Neural cell (in vitro differentiated cells): Measurements from ENCODE around the gene PLA2G2F. TPM values are rescaled to one million over a fixed set of nuclear protein-coding genes. Genes with fewer than 3 reads are reported as not detected.

Source experiments
- H2AFZ ChIP-seq: fragments of 200-600, 300-800 bp; sonication (generic), shearing (Covaris generic); 2 replicates; pipeline ENCODE4 v1.6.0; 2014; ENCODE audit warnings: low read depth, mild to moderate bottlenecking, antibody characterized with exemption, low read length, moderate library complexity
- H3F3A ChIP-seq: fragments of 200-600 bp; shearing (Covaris generic); 2 replicates; pipeline ENCODE4 v1.6.1; 2016; ENCODE audit warnings: mild to moderate bottlenecking, moderate library complexity, mixed read lengths, antibody characterized with exemption, low read length; ENCODE audit not compliant: insufficient read depth, poor library complexity, severe bottlenecking
- H3K27ac ChIP-seq: fragments of 200-600, 300-800 bp; sonication (generic), shearing (Covaris generic); 2 replicates; pipeline ENCODE4 v1.5.1; 2014; ENCODE audit warnings: mild to moderate bottlenecking, low read length, moderate library complexity
- H3K27me3 ChIP-seq: fragments of 300-800, 200-600 bp; sonication (generic), shearing (Covaris generic); 2 replicates; pipeline ENCODE4 v1.6.0; 2014; ENCODE audit warnings: mild to moderate bottlenecking, low read depth, low read length, moderate library complexity; ENCODE audit not compliant: insufficient read depth
- H3K36me3 ChIP-seq: fragments of 300-800, 200-600 bp; sonication (generic), shearing (Covaris generic); 2 replicates; pipeline ENCODE4 v1.5.1; 2014; ENCODE audit warnings: mild to moderate bottlenecking, antibody characterized with exemption, low read length, moderate library complexity; ENCODE audit not compliant: insufficient read depth
- H3K4me2 ChIP-seq: fragments of 300-800, 200-600 bp; sonication (generic), shearing (Covaris generic); 2 replicates; pipeline ENCODE4 v1.6.0; 2014; ENCODE audit warnings: mild to moderate bottlenecking, low read length
- H3K4me3 ChIP-seq: fragments of 300-800, 200-600 bp; sonication (generic), shearing (Covaris generic); 2 replicates; pipeline ENCODE4 v1.5.1; 2014; ENCODE audit warnings: mild to moderate bottlenecking, low read length, moderate library complexity
- H3K79me2 ChIP-seq: fragments of 200-600 bp; shearing (Covaris generic); replicated peaks from 2 replicates; pipeline ENCODE4 v1.6.0; 2014; ENCODE audit warnings: mild to moderate bottlenecking, low read length, moderate library complexity; ENCODE audit not compliant: insufficient read depth
- H3K9ac ChIP-seq: fragments of 300-800, 200-600 bp; sonication (generic), shearing (Covaris generic); 2 replicates; pipeline ENCODE4 v1.6.1; 2016; ENCODE audit warnings: mild to moderate bottlenecking, low read length, mixed read lengths
- H3K9me2 ChIP-seq: fragments of 200-600 bp; shearing (Covaris generic); 2 replicates; pipeline ENCODE4 v1.6.1; 2016; ENCODE audit warnings: mild to moderate bottlenecking, low read length, mixed read lengths; ENCODE audit not compliant: insufficient read depth
- H3K9me3 ChIP-seq: fragments of 200-600, 300-800 bp; sonication (generic), shearing (Covaris generic); 2 replicates; pipeline ENCODE4 v1.6.1; 2016; ENCODE audit warnings: mild to moderate bottlenecking, mixed run types, low read length, moderate library complexity, mixed read lengths
- H4K20me1 ChIP-seq: fragments of 200-600 bp; shearing (Covaris generic); 2 replicates; pipeline ENCODE4 v1.6.1; 2016; ENCODE audit warnings: mild to moderate bottlenecking, mixed run types; ENCODE audit not compliant: insufficient read depth
- EP300 ChIP-seq: fragments of 450-650 bp; conservative IDR thresholded peaks from 2 replicates; pipeline ENCODE4 v1.6.1; 2014; ENCODE audit warnings: antibody characterized with exemption, mild to moderate bottlenecking, moderate library complexity; ENCODE audit not compliant: poor library complexity, severe bottlenecking
- EZH2 ChIP-seq: fragments of 200-600, 300-800 bp; shearing (Covaris generic), sonication (generic); IDR thresholded peaks from 2 replicates; pipeline ENCODE4 v1.6.1; 2014; ENCODE audit warnings: antibody characterized with exemption, low read length, borderline replicate concordance, mild to moderate bottlenecking; ENCODE audit not compliant: insufficient read depth, poor library complexity, severe bottlenecking
- MXI1 ChIP-seq: fragments of 450-650 bp; conservative IDR thresholded peaks from 2 replicates; pipeline ENCODE4 v1.6.1; 2014; ENCODE audit warnings: antibody characterized with exemption, mild to moderate bottlenecking; ENCODE audit not compliant: poor library complexity, severe bottlenecking
- POLR2AphosphoS5 ChIP-seq: IDR thresholded peaks from 2 replicates; pipeline ENCODE4 v1.6.1; 2012
- RAD21 ChIP-seq: fragments of 450-650 bp; conservative IDR thresholded peaks from 2 replicates; pipeline ENCODE4 v1.6.1; 2014; ENCODE audit warnings: antibody characterized with exemption, mild to moderate bottlenecking, moderate library complexity
- REST ChIP-seq: IDR thresholded peaks from 2 replicates; pipeline ENCODE4 v1.6.1; 2012; ENCODE audit warnings: borderline replicate concordance
- SMC3 ChIP-seq: fragments of 450-650 bp; conservative IDR thresholded peaks from 2 replicates; pipeline ENCODE4 v1.6.1; 2014; ENCODE audit warnings: antibody characterized with exemption, mild to moderate bottlenecking, moderate library complexity; ENCODE audit not compliant: poor library complexity
- TAF1 ChIP-seq: IDR thresholded peaks from 2 replicates; pipeline ENCODE4 v1.6.1; 2012; ENCODE audit warnings: low read depth
- polyA plus RNA-seq: library from polyadenylated mRNA; depleted of rRNA; stranded (reverse); fragments of >200 nt; gene quantifications from 2 replicates; pipeline ENCODE4 v1.2.3, GENCODE V29; 2014
- TF ChIP-seq, protein P1 (sequence below): fragments of 450-650 bp; IDR thresholded peaks from 2 replicates; pipeline ENCODE4 v1.5.1; 2014; ENCODE audit warnings: antibody characterized with exemption, mild to moderate bottlenecking, moderate library complexity; ENCODE audit not compliant: poor library complexity, severe bottlenecking

The PLA2G2F gene
- polyA plus RNA-seq, 1 donor from 2014 or later = not detected

DNA sequence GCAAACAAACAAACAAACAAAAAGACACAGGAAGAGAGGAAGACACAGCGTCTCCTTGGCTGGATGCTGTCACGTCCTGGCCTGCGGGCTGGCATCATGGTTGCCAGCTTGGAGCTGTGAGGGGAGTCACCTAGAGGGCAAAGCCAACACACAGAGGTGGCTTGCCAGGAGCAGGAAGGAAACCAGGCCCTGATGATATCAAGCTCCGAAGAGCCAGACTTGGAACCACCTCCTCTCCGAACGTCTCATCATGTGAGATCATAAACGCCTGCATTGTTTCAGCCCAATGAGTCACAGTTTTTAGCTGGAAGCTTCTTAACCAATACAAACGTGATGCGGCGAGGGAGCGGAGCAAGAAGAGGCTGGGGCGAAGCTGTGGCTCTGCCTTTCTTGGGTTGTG is 28.4 kb upstream of the PLA2G2F start:
- Histone ChIP-seq H4K20me1 (no peaks in the 10 kb centered on the region), H3K4me3 (no peak overlapping the region), H3K79me2 (no peaks in the 10 kb centered on the region), H3K9ac (no peak overlapping the region), H3K4me2 (no peak overlapping the region), H3F3A (no peaks in the 10 kb centered on the region), H3K9me2 (no peaks in the 10 kb centered on the region), H2AFZ (no peak overlapping the region), H3K9me3 (no peaks in the 10 kb centered on the region), H3K27me3 (no peaks in the 10 kb centered on the region), H3K27ac (no peak overlapping the region), H3K36me3 (no peaks in the 10 kb centered on the region)
- TF ChIP-seq SMC3 (no peak), TAF1 (no peak), POLR2AphosphoS5 (no peak)
- TF ChIP-seq, protein P1, sequence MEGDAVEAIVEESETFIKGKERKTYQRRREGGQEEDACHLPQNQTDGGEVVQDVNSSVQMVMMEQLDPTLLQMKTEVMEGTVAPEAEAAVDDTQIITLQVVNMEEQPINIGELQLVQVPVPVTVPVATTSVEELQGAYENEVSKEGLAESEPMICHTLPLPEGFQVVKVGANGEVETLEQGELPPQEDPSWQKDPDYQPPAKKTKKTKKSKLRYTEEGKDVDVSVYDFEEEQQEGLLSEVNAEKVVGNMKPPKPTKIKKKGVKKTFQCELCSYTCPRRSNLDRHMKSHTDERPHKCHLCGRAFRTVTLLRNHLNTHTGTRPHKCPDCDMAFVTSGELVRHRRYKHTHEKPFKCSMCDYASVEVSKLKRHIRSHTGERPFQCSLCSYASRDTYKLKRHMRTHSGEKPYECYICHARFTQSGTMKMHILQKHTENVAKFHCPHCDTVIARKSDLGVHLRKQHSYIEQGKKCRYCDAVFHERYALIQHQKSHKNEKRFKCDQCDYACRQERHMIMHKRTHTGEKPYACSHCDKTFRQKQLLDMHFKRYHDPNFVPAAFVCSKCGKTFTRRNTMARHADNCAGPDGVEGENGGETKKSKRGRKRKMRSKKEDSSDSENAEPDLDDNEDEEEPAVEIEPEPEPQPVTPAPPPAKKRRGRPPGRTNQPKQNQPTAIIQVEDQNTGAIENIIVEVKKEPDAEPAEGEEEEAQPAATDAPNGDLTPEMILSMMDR = no peak

GRCh38 chr1:20111452-20111851 is 27.7 kb upstream of the PLA2G2F start:
- Histone ChIP-seq H3K4me2 (no peak overlapping the region), H3K27ac (no peak overlapping the region), H2AFZ (no peak overlapping the region), H3F3A (no peaks in the 10 kb centered on the region), H3K9me3 (no peaks in the 10 kb centered on the region), H3K36me3 (no peaks in the 10 kb centered on the region), H3K79me2 (no peaks in the 10 kb centered on the region), H3K9me2 (no peaks in the 10 kb centered on the region), H3K4me3 (no peak overlapping the region), H3K27me3 (no peaks in the 10 kb centered on the region), H4K20me1 (no peaks in the 10 kb centered on the region), H3K9ac (no peak overlapping the region)
- TF ChIP-seq MXI1 = no peak
- no peak for TF ChIP-seq EP300
- no peak for TF ChIP-seq REST
- no peak for TF ChIP-seq EZH2

DNA sequence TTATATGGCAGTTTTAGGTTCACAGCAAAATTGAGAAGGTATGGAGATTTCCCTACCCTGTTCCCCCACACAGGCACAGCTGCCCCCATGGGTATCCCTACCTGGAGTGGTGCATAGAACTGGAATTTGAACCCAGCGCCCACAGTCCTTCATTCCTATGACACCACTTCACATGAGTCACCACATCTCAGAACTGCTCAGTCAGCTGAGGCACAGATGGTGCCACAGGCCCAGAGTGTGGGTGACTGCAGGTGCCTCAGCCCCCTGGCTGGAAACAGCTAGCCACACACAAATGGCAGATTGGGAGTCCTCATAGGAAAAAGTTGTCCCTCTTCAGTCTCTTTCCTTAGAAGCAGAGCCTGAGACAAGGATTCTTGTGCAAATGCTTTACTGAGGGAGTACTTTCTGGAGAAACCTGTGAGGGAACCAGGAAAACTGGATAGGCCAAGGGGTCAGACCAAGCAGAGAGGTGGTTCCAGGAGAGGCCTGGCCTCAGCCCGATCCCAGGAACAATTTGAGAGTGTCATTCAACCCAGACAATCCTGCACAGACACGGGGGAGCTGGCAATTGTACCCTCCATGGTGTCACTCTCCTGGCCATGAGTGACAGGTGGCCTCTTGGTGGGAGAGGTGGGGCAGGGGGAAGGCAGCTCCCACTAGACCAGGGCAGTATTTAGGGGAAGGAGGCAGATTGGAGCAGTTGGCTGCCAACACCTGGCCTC is 26.7 kb upstream of the PLA2G2F start:
- no peaks in the 10 kb centered on the region for H3K9me3 ChIP-seq
- H3K79me2 ChIP-seq = no peaks in the 10 kb centered on the region
- no peaks in the 10 kb centered on the region for H4K20me1 ChIP-seq
- H3F3A ChIP-seq = no peaks in the 10 kb centered on the region
- no peaks in the 10 kb centered on the region for H3K27me3 ChIP-seq
- H3K27ac ChIP-seq = no peak overlapping the region
- H3K4me3 ChIP-seq = no peak overlapping the region
- TF ChIP-seq MXI1 (no peak), EP300 (no peak), TAF1 (no peak), POLR2AphosphoS5 (no peak), EZH2 (no peak), RAD21 (no peak), REST (no peak), SMC3 (no peak)
- H3K9ac ChIP-seq = no peak overlapping the region
- no peak overlapping the region for H3K4me2 ChIP-seq
- H3K9me2 ChIP-seq = no peaks in the 10 kb centered on the region
- H3K36me3 ChIP-seq = no peaks in the 10 kb centered on the region
- no peak overlapping the region for H2AFZ ChIP-seq
